ENCODE data around the gene LPP. TPM values are rescaled to one million over a fixed set of nuclear protein-coding genes. Genes with fewer than 3 reads are reported as not detected.
A peak's percentile ranks its signal among the peaks of the same experiment; 100 is the strongest.
"Not testable (repeated sequence)": the region's sequence is repeated elsewhere in the genome, so short reads cannot be mapped to it uniquely, and the experiment has no call there.

The LPP gene
- total RNA-seq, 1 experiment from 2014 or later, result 20.2 TPM

GRCh38 chr3:188421836-188422540, 268.0 kb downstream of the LPP start:
- DNase-seq (ENCODE audit: low read depth, low spot score), result no peak
- in situ Hi-C loops (cut with HindIII; ENCODE audit: low pct_unique_long_range_greater_than_20kb, low sequenced_read_pairs), result loop anchor here (25.0 kb wide), 1 partner anchor 685 kb away; the partner anchor contains the start of gene BCL6

- in situ Hi-C loops (cut with HindIII; ENCODE audit: low pct_unique_long_range_greater_than_20kb, low sequenced_read_pairs); DNase-seq (ENCODE audit: low read depth, low spot score): not testable (repeated sequence)
These were observed 274.0 kb downstream of the LPP start for GRCh38 chr3:188427981-188428380.

GRCh38 chr3:188431040-188431439, 277.1 kb downstream of the LPP start:
- in situ Hi-C loops (cut with HindIII; ENCODE audit: low pct_unique_long_range_greater_than_20kb, low sequenced_read_pairs), result no loop called here
- DNase-seq (ENCODE audit: low read depth, low spot score), result no peak

GRCh38 chr3:188431553-188431952, 277.6 kb downstream of the LPP start:
- DNase-seq (ENCODE audit: low read depth, low spot score), result no peak
- in situ Hi-C loops (cut with HindIII; ENCODE audit: low pct_unique_long_range_greater_than_20kb, low sequenced_read_pairs), result no loop called here

- DNase-seq (ENCODE audit: low read depth, low spot score), result no peak
- in situ Hi-C loops (cut with HindIII; ENCODE audit: low pct_unique_long_range_greater_than_20kb, low sequenced_read_pairs), result no loop called here
These were observed 279.0 kb downstream of the LPP start for GRCh38 chr3:188432802-188433520.

- in situ Hi-C loops (cut with HindIII; ENCODE audit: low pct_unique_long_range_greater_than_20kb, low sequenced_read_pairs), result no loop called here
- no peak for DNase-seq (ENCODE audit: low read depth, low spot score)
These were observed 279.7 kb downstream of the LPP start for GRCh38 chr3:188433521-188434150.

- no peak for DNase-seq (ENCODE audit: low read depth, low spot score)
These were observed 280.6 kb downstream of the LPP start for GRCh38 chr3:188434594-188434993.

GRCh38 chr3:188435266-188435665, 281.3 kb downstream of the LPP start:
- DNase-seq (ENCODE audit: low read depth, low spot score), result no peak
- in situ Hi-C loops (cut with HindIII; ENCODE audit: low pct_unique_long_range_greater_than_20kb, low sequenced_read_pairs), result no loop called here

More at GRCh38 chr3:188434594-188434993, 280.6 kb downstream of the LPP start:
- in situ Hi-C loops (cut with HindIII; ENCODE audit: low pct_unique_long_range_greater_than_20kb, low sequenced_read_pairs), result no loop called here

GRCh38 chr3:188437926-188438325, 284.0 kb downstream of the LPP start:
- in situ Hi-C loops (cut with HindIII; ENCODE audit: low pct_unique_long_range_greater_than_20kb, low sequenced_read_pairs), result no loop called here
- no peak for DNase-seq (ENCODE audit: low read depth, low spot score)

GRCh38 chr3:188439080-188439479, 285.1 kb downstream of the LPP start:
- DNase-seq (ENCODE audit: low read depth, low spot score), result peak; percentile 38
- in situ Hi-C loops (cut with HindIII; ENCODE audit: low pct_unique_long_range_greater_than_20kb, low sequenced_read_pairs), result no loop called here

GRCh38 chr3:188440340-188440972, 286.5 kb downstream of the LPP start:
- in situ Hi-C loops (cut with HindIII; ENCODE audit: low pct_unique_long_range_greater_than_20kb, low sequenced_read_pairs), result no loop called here
- peak; percentile 50 for DNase-seq (ENCODE audit: low read depth, low spot score)

GRCh38 chr3:188442430-188442829, 288.5 kb downstream of the LPP start:
- DNase-seq (ENCODE audit: low read depth, low spot score), result no peak
- in situ Hi-C loops (cut with HindIII; ENCODE audit: low pct_unique_long_range_greater_than_20kb, low sequenced_read_pairs), result no loop called here

- DNase-seq (ENCODE audit: low read depth, low spot score); in situ Hi-C loops (cut with HindIII; ENCODE audit: low pct_unique_long_range_greater_than_20kb, low sequenced_read_pairs): not testable (repeated sequence)
These were observed 291.2 kb downstream of the LPP start for GRCh38 chr3:188445175-188445574.

- in situ Hi-C loops (cut with HindIII; ENCODE audit: low pct_unique_long_range_greater_than_20kb, low sequenced_read_pairs), result no loop called here
- DNase-seq (ENCODE audit: low read depth, low spot score), result no peak
These were observed 292.1 kb downstream of the LPP start for GRCh38 chr3:188446014-188446413.

- DNase-seq (ENCODE audit: low read depth, low spot score), result no peak
- in situ Hi-C loops (cut with HindIII; ENCODE audit: low pct_unique_long_range_greater_than_20kb, low sequenced_read_pairs), result no loop called here
These were observed 292.8 kb downstream of the LPP start for GRCh38 chr3:188446766-188447165.

- DNase-seq (ENCODE audit: low read depth, low spot score), result no peak
These were observed 294.9 kb downstream of the LPP start for GRCh38 chr3:188448813-188449212.

GRCh38 chr3:188449421-188449820, 295.5 kb downstream of the LPP start:
- in situ Hi-C loops (cut with HindIII; ENCODE audit: low pct_unique_long_range_greater_than_20kb, low sequenced_read_pairs), result no loop called here
- no peak for DNase-seq (ENCODE audit: low read depth, low spot score)

More at GRCh38 chr3:188448813-188449212, 294.9 kb downstream of the LPP start:
- in situ Hi-C loops (cut with HindIII; ENCODE audit: low pct_unique_long_range_greater_than_20kb, low sequenced_read_pairs), result no loop called here

GRCh38 chr3:188452158-188452772, 298.3 kb downstream of the LPP start:
- in situ Hi-C loops (cut with HindIII; ENCODE audit: low pct_unique_long_range_greater_than_20kb, low sequenced_read_pairs), result no loop called here
- no peak for DNase-seq (ENCODE audit: low read depth, low spot score)

All from SK-MEL-5 (cell line).